ENCODE data around the gene CAPN3.

The CAPN3 gene

GRCh38 chr15:42356851-42357250 is 2.5 kb upstream of the CAPN3 start:
- no peak for DNase-seq (ENCODE audit: low read depth)

- DNase-seq (ENCODE audit: low read depth), result no peak
Measured at GRCh38 chr15:42358141-42358540, 1.2 kb upstream of the CAPN3 start.

- DNase-seq (ENCODE audit: low read depth), result no peak
Measured at GRCh38 chr15:42359985-42360384, 684 bp downstream of the CAPN3 start.

- DNase-seq (ENCODE audit: low read depth), result no peak
Measured at GRCh38 chr15:42360535-42361112, 1.3 kb downstream of the CAPN3 start.

- DNase-seq (ENCODE audit: low read depth), result no peak
Measured at GRCh38 chr15:42363487-42363886, 4.2 kb downstream of the CAPN3 start.

- no peak for DNase-seq (ENCODE audit: low read depth)
Measured at GRCh38 chr15:42363942-42364341, 4.6 kb downstream of the CAPN3 start.

- no peak for DNase-seq (ENCODE audit: low read depth)
Measured at GRCh38 chr15:42364529-42364928, 5.2 kb downstream of the CAPN3 start.

GRCh38 chr15:42365921-42366550 is 6.7 kb downstream of the CAPN3 start:
- DNase-seq (ENCODE audit: low read depth), result no peak

GRCh38 chr15:42367041-42367440 is 7.7 kb downstream of the CAPN3 start:
- no peak for DNase-seq (ENCODE audit: low read depth)

GRCh38 chr15:42368096-42368495 is 8.8 kb downstream of the CAPN3 start:
- DNase-seq (ENCODE audit: low read depth), result no peak

- DNase-seq (ENCODE audit: low read depth), result no peak
Measured at GRCh38 chr15:42371096-42371495, 11.8 kb downstream of the CAPN3 start.

GRCh38 chr15:42373274-42373673 is 14.0 kb downstream of the CAPN3 start:
- DNase-seq (ENCODE audit: low read depth), result no peak

GRCh38 chr15:42373936-42374335 is 14.6 kb downstream of the CAPN3 start:
- no peak for DNase-seq (ENCODE audit: low read depth)

- DNase-seq (ENCODE audit: low read depth), result no peak
Measured at GRCh38 chr15:42374810-42375209, 15.5 kb downstream of the CAPN3 start.

- no peak for DNase-seq (ENCODE audit: low read depth)
Measured at GRCh38 chr15:42375252-42375651, 16.0 kb downstream of the CAPN3 start.

- DNase-seq (ENCODE audit: low read depth), result no peak
Measured at GRCh38 chr15:42375941-42376340, 16.6 kb downstream of the CAPN3 start.

GRCh38 chr15:42378011-42378410 is 18.7 kb downstream of the CAPN3 start:
- DNase-seq (ENCODE audit: low read depth), result no peak

- no peak for DNase-seq (ENCODE audit: low read depth)
Measured at GRCh38 chr15:42384597-42384996, 25.3 kb downstream of the CAPN3 start.

GRCh38 chr15:42385206-42385979 is 26.1 kb downstream of the CAPN3 start:
- peak; percentile 26 for DNase-seq (ENCODE audit: low read depth)

- DNase-seq (ENCODE audit: low read depth), result no peak
Measured at GRCh38 chr15:42385980-42386700, 26.8 kb downstream of the CAPN3 start.

- no peak for DNase-seq (ENCODE audit: low read depth)
Measured at GRCh38 chr15:42387603-42388002, 28.3 kb downstream of the CAPN3 start.

- DNase-seq (ENCODE audit: low read depth), result no peak
Measured at GRCh38 chr15:42392309-42393024, 33.2 kb downstream of the CAPN3 start.
